DND-41 (cell line): ENCODE measurements around the gene KRTAP5-4.
"Not testable (repeated sequence)": the region's sequence is repeated elsewhere in the genome, so short reads cannot be mapped to it uniquely, and the experiment has no call there.

Experiments
- EZH2 ChIP-seq: IDR thresholded peaks from 3 replicates; pipeline ENCODE4 v1.6.1; 2012; ENCODE audit warnings: borderline replicate concordance, low read depth, mild to moderate bottlenecking, moderate library complexity, low read length, inconsistent platforms; ENCODE audit not compliant: severe bottlenecking
- TF ChIP-seq, protein P1 (sequence below): IDR thresholded peaks from 2 replicates; pipeline ENCODE4 v1.5.1; 2012; ENCODE audit warnings: borderline replicate concordance, low read length, moderate library complexity, mild to moderate bottlenecking; ENCODE audit not compliant: poor library complexity, severe bottlenecking; ENCODE audit errors: extremely low read depth

DNA sequence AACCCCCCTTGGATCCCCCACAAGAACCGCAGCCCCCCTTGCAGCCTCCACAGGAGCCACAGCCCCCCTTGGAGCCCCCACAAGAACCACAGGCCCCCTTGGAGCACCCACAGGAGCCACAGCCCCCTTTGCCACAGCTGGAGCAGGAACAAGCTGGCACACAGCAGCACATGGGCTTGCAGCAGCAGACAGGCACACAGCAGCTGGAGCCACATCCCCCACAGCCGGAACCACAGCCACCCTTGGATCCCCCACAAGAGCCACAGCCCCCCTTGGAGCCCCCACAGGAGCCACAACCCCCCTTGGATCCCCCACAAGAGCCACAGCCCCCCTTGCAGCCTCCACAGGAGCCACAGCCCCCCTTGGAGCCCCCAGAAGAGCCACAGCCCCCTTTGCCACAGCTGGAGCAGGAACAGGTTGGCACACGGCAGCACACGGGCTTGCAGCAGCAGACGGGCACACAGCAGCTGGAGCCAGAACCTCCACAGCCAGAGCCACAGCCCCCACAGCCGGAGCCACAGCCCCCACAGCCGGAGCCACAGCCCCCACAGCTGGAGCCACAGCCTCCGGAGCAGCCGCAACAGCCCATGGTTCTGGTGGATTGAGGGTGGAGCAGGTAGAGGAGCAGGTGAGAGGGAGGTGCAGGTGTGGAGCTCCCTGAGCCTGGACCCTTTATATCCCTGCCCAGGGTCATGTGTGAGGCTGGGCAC lies 37.1 kb downstream of the KRTAP5-4 start, which contains the start of gene KRTAP5-1:
- TF ChIP-seq, protein P1, sequence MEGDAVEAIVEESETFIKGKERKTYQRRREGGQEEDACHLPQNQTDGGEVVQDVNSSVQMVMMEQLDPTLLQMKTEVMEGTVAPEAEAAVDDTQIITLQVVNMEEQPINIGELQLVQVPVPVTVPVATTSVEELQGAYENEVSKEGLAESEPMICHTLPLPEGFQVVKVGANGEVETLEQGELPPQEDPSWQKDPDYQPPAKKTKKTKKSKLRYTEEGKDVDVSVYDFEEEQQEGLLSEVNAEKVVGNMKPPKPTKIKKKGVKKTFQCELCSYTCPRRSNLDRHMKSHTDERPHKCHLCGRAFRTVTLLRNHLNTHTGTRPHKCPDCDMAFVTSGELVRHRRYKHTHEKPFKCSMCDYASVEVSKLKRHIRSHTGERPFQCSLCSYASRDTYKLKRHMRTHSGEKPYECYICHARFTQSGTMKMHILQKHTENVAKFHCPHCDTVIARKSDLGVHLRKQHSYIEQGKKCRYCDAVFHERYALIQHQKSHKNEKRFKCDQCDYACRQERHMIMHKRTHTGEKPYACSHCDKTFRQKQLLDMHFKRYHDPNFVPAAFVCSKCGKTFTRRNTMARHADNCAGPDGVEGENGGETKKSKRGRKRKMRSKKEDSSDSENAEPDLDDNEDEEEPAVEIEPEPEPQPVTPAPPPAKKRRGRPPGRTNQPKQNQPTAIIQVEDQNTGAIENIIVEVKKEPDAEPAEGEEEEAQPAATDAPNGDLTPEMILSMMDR, result not testable (repeated sequence)
- not testable (repeated sequence) for TF ChIP-seq EZH2
